ENCODE results near the gene ADGRB3. TPM values are rescaled to one million over a fixed set of nuclear protein-coding genes. Genes with fewer than 3 reads are reported as not detected.

Gene ADGRB3
- total RNA-seq, 1 donor from 2014 or later: 2.4 TPM

DNA sequence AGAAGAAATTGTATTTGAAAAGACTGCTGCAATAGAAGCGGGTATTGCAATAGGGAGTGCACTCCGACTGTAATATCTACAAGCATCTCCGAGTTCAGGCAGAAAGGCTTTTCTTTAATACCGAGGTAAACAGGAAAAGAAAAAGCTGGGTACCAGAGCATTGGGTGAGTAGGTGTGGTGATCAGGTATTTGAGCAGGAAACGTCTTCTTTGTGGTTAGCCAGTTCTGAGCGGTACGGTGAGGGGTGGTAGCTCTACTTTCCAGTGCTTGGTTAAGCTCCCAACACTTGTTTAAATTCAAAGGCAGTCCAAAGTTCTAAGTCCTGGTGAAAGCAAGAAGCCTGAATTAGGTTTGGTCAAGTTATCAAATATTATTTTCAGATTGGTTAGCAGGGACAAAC lies 757.7 kb downstream of the ADGRB3 start:
- no peaks in the 10 kb centered on the region for H3K4me1 Mint-ChIP-seq (ENCODE audit: unreplicated experiment)
- no peak overlapping the region for H3K4me3 Mint-ChIP-seq (ENCODE audit: unreplicated experiment)
- H3K36me3 Mint-ChIP-seq (ENCODE audit: low read depth, unreplicated experiment): no peaks in the 10 kb centered on the region
- H3K27me3 Mint-ChIP-seq (ENCODE audit: unreplicated experiment): no peaks in the 10 kb centered on the region
- no peak for DNase-seq (ENCODE audit: low spot score)
- H3K27ac Mint-ChIP-seq (ENCODE audit: unreplicated experiment): no peak overlapping the region
- no peaks in the 10 kb centered on the region for H3K9me3 Mint-ChIP-seq (ENCODE audit: unreplicated experiment)
- TF ChIP-seq, protein P1, sequence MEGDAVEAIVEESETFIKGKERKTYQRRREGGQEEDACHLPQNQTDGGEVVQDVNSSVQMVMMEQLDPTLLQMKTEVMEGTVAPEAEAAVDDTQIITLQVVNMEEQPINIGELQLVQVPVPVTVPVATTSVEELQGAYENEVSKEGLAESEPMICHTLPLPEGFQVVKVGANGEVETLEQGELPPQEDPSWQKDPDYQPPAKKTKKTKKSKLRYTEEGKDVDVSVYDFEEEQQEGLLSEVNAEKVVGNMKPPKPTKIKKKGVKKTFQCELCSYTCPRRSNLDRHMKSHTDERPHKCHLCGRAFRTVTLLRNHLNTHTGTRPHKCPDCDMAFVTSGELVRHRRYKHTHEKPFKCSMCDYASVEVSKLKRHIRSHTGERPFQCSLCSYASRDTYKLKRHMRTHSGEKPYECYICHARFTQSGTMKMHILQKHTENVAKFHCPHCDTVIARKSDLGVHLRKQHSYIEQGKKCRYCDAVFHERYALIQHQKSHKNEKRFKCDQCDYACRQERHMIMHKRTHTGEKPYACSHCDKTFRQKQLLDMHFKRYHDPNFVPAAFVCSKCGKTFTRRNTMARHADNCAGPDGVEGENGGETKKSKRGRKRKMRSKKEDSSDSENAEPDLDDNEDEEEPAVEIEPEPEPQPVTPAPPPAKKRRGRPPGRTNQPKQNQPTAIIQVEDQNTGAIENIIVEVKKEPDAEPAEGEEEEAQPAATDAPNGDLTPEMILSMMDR (IDR thresholded peaks at IDR 0.05; ENCODE audit: unreplicated experiment): no peak

DNA sequence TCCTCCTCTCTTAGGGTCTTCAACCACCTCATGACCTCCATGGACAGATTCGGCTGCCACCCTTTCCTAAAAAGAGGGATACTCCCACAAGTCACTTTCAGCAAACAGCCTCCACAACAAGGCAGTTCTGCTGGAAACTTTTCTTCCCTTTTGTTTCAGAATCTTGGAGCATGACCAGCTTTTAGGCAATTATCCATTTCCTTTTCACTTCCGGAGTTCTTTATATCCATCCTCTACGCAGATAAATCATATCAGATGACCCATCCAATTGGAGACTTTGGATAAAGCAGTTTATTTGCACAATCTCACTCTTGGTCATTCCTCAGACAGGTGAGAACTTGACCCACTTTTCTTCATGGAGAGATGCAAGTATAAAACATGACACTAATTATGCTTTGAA lies 763.2 kb downstream of the ADGRB3 start:
- Mint-ChIP-seq H3K9me3 (ENCODE audit: unreplicated experiment) (no peaks in the 10 kb centered on the region), H3K4me3 (ENCODE audit: unreplicated experiment) (no peak overlapping the region), H3K4me1 (ENCODE audit: unreplicated experiment) (no peaks in the 10 kb centered on the region), H3K27me3 (ENCODE audit: unreplicated experiment) (no peaks in the 10 kb centered on the region), H3K36me3 (ENCODE audit: low read depth, unreplicated experiment) (no peaks in the 10 kb centered on the region), H3K27ac (ENCODE audit: unreplicated experiment) (no peak overlapping the region)
- no peak for DNase-seq (ENCODE audit: low spot score)
- TF ChIP-seq, protein P1 (IDR thresholded peaks at IDR 0.05; ENCODE audit: unreplicated experiment): no peak

DNA sequence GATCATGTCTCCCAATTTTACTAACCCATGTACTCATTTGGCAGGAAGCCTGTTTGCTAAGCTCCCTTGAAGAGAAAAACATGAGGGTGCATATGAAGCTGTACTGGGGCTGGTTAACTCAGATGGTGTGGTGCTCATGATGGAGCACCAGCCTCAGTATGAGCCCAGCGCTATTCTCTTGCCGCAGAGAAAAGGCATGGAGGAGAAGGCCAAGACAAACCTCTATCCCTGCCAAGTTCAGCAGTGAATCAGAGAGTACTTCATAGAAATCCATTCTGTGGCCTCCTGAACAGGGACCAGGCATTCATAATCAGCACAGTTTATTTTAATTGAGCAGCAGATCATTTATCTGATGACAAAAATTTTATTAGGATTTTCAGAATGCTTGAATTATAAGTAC lies 763.6 kb downstream of the ADGRB3 start:
- no peaks in the 10 kb centered on the region for H3K36me3 Mint-ChIP-seq (ENCODE audit: low read depth, unreplicated experiment)
- H3K9me3 Mint-ChIP-seq (ENCODE audit: unreplicated experiment): no peaks in the 10 kb centered on the region
- H3K4me1 Mint-ChIP-seq (ENCODE audit: unreplicated experiment): no peaks in the 10 kb centered on the region
- H3K27ac Mint-ChIP-seq (ENCODE audit: unreplicated experiment): no peak overlapping the region
- TF ChIP-seq, protein P1 (IDR thresholded peaks at IDR 0.05; ENCODE audit: unreplicated experiment): no peak
- no peak overlapping the region for H3K4me3 Mint-ChIP-seq (ENCODE audit: unreplicated experiment)
- H3K27me3 Mint-ChIP-seq (ENCODE audit: unreplicated experiment): no peaks in the 10 kb centered on the region
- no peak for DNase-seq (ENCODE audit: low spot score)

DNA sequence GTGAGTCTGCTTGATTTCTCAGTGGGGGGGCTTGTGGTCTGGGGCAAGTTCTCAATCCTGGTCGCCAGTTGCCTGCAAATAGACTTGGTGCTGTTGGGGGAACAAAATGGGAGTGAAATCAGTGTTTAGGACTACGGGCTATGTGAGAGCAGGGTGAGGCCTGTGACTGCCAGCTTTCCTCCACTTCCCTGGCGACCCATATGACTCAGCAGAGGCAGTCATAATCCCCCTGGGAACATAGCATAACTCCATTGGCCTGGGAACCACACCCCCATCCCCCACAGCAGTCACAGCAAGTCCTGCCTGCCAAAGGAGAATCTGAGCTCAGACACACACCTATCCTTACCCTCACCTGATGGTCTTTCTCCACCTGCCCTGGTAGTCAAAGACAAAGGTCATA lies 773.8 kb downstream of the ADGRB3 start:
- no peak for DNase-seq (ENCODE audit: low spot score)
- no peaks in the 10 kb centered on the region for H3K4me1 Mint-ChIP-seq (ENCODE audit: unreplicated experiment)
- H3K4me3 Mint-ChIP-seq (ENCODE audit: unreplicated experiment): no peak overlapping the region
- H3K27me3 Mint-ChIP-seq (ENCODE audit: unreplicated experiment): no peaks in the 10 kb centered on the region
- no peaks in the 10 kb centered on the region for H3K9me3 Mint-ChIP-seq (ENCODE audit: unreplicated experiment)
- H3K36me3 Mint-ChIP-seq (ENCODE audit: low read depth, unreplicated experiment): no peaks in the 10 kb centered on the region
- TF ChIP-seq, protein P1 (IDR thresholded peaks at IDR 0.05; ENCODE audit: unreplicated experiment): no peak
- no peak overlapping the region for H3K27ac Mint-ChIP-seq (ENCODE audit: unreplicated experiment)

DNA sequence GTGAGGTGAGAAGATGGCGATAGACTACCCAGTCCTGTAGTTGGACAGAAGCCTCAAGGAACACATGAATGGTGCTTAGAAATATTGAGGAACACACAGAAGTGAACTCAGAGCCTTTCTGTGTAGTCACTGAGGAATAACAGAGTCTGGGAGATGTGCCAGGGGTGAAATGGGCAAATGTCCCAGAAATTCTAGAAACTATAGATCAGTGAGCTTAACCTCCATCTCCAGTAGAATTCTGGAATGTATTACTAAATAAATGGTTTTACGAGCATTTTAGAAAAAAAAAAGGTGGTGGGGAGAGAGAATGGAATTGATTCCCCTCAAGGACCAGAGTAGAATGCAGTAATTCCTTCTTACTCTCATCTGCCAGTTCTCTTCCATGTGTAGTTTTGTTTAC lies 781.7 kb downstream of the ADGRB3 start:
- no peak overlapping the region for H3K4me3 Mint-ChIP-seq (ENCODE audit: unreplicated experiment)
- DNase-seq (ENCODE audit: low spot score): no peak
- TF ChIP-seq, protein P1 (IDR thresholded peaks at IDR 0.05; ENCODE audit: unreplicated experiment): no peak

More for the DNA sequence above, 781.7 kb downstream of the ADGRB3 start:
- H3K4me1 Mint-ChIP-seq (ENCODE audit: unreplicated experiment): no peaks in the 10 kb centered on the region
- no peaks in the 10 kb centered on the region for H3K36me3 Mint-ChIP-seq (ENCODE audit: low read depth, unreplicated experiment)
- H3K27ac Mint-ChIP-seq (ENCODE audit: unreplicated experiment): no peak overlapping the region
- H3K27me3 Mint-ChIP-seq (ENCODE audit: unreplicated experiment): no peaks in the 10 kb centered on the region
- no peaks in the 10 kb centered on the region for H3K9me3 Mint-ChIP-seq (ENCODE audit: unreplicated experiment)
